Measurements from ENCODE around the gene GABPB2. TPM values are rescaled to one million over a fixed set of nuclear protein-coding genes. Genes with fewer than 3 reads are reported as not detected.

The GABPB2 gene
- total and polyA plus RNA-seq, 2 of the 13 experiments (the other 11 are each of a cell fraction or from before 2014, with no cell fraction given): 0.09 TPM; not detected in 1

DNA sequence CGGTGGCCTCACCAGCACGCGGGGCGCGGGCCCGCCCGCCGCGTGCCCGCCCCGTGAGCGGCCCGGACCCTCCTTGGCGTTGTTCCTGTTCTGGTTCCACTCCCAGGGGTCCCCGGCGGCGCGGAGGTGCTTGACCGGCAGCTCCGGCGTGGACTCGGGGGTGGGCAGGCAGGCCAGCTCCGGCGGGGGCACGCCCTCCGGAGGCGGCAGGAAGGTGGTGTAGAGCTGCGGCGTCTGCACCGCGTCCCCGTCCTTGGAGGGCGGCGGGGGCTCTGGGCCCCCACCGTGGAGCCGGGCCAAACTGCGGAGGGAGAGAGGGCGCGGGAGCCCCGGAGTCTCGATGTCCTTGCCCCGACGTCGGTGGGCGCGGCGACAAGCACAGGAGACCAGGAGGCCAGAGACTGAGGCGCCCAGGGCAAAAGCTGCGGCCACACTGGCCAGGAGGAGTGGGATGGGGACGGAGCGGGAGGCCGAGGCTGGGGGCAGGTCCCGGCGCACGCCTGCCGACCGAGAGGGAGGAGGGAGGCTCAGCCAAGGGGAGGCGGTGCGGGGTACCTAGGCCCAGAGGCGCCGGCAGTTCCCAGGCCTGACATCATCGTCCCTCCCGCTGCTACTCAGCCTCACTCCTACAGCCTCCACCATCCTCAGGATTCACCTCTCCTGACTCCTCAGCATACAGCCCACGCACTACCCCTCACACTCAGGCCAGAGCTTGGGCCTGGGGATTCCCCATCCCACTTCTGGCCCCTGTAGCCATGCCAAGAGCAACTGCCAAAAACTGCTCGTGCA, 62.7 kb downstream of the GABPB2 start (continued):
- TF ChIP-seq ZNF816 (CRISPR knock-in tag; IDR thresholded peaks at IDR 0.05; ENCODE audit: borderline replicate concordance): no peak
- TF ChIP-seq ZNF605 (CRISPR knock-in tag; IDR thresholded peaks at IDR 0.05): no peak
- no peak for TF ChIP-seq ZNF761 (CRISPR knock-in tag; conservative IDR thresholded peaks at IDR 0.05)

- no peaks in the 10 kb centered on the region for H3K9me3 ChIP-seq (ENCODE audit: low read length)
- no peaks in the 10 kb centered on the region for H3K79me2 ChIP-seq (ENCODE audit: insufficient read depth, low read length)
- CTCF ChIA-PET (ENCODE audit: low intra/inter-chr PET ratio, low total read pairs): no interaction called here
- H4K20me1 ChIP-seq (ENCODE audit: insufficient read depth, low read length): no peaks in the 10 kb centered on the region
- no peaks in the 10 kb centered on the region for H3K4me1 ChIP-seq (ENCODE audit: insufficient read depth, low read length)
- H3K27me3 ChIP-seq (ENCODE audit: control insufficient read depth in 1 of 2, insufficient read depth in 2 of 2, low read length in 2 of 2): no peaks in the 10 kb centered on the region
- FAIRE-seq (no peak), DNase-seq (ENCODE audit: low spot score) (no peak), ATAC-seq (no peak)
- in situ Hi-C loops (cut with HindIII; ENCODE audit: extremely low pct_ligation_motif_present, low pct_unique_long_range_greater_than_20kb) (no loop called here), intact Hi-C loops (cut with micrococcal nuclease; ENCODE audit: unreplicated experiment) (no loop called here)
- no peak overlapping the region for H3K27ac ChIP-seq (ENCODE audit: extremely low read length, insufficient read depth, low read length)
- no peak for TF ChIP-seq KDM5A (IDR thresholded peaks at IDR 0.05; ENCODE audit: borderline replicate concordance, low read length)
- no peak for TF ChIP-seq GPN1 (CRISPR knock-in tag; IDR thresholded peaks at IDR 0.05; ENCODE audit: borderline replicate concordance)
- no peak for TF ChIP-seq RFX5 (IDR thresholded peaks at IDR 0.05; ENCODE audit: low read depth, low read length)
- no peak for TF ChIP-seq ZNF7 (CRISPR knock-in tag; IDR thresholded peaks at IDR 0.05)
- TF ChIP-seq ZBTB2 (CRISPR knock-in tag; IDR thresholded peaks at IDR 0.05; ENCODE audit: low read depth): no peak
- TF ChIP-seq FIP1L1 (IDR thresholded peaks at IDR 0.05; ENCODE audit: borderline replicate concordance, insufficient read depth, low read depth, low read length): no peak
- no peak for TF ChIP-seq STAG1 (CRISPR knock-in tag; IDR thresholded peaks at IDR 0.05)
- TF ChIP-seq MAF1 (CRISPR knock-in tag; IDR thresholded peaks at IDR 0.05; ENCODE audit: borderline replicate concordance): no peak
- POLR2A ChIA-PET: no interaction called here
- H3K4me2 ChIP-seq (ENCODE audit: low read depth, low read length): no peak overlapping the region
- no peak overlapping the region for H3K4me3 ChIP-seq (replicated peaks in 1 of 3; ENCODE audit: insufficient read depth in 1 of 3, low read depth in 2 of 3, low read length in 3 of 3)
- H2AFZ ChIP-seq (ENCODE audit: low read length): no peak overlapping the region
- no TSS peak for BruUV-seq (replicated peaks)
- 89% methylated on average over 3 of the region's 3 CpGs for WGBS (ENCODE audit: low lambda C conversion rate)
- no peak overlapping the region for H3K9ac ChIP-seq (ENCODE audit: insufficient read depth, low read depth, low read length)
- no peaks in the 10 kb centered on the region for H3K36me3 ChIP-seq (replicated peaks in 1 of 2; ENCODE audit: control insufficient read depth in 1 of 2, insufficient read depth in 2 of 2, low read length in 2 of 2)
These were observed 63.8 kb downstream of the GABPB2 start for GRCh38 chr1:151134396-151134795.
